GM21619 (cell line): Measurements from ENCODE around the gene PNN.
"Not testable (repeated sequence)": the region's sequence is repeated elsewhere in the genome, so short reads cannot be mapped to it uniquely, and the experiment has no call there.

Experiments
- ATAC-seq: cut with Tn5 transposase; IDR thresholded peaks from one replicate; pipeline ENCODE4 v1.9.1; 2021; ENCODE audit not compliant: unreplicated experiment

The PNN gene

GRCh38 chr14:39181026-39181692 is 6.1 kb downstream of the PNN start:
- ATAC-seq, result no peak

GRCh38 chr14:39181693-39182047 is 6.6 kb downstream of the PNN start:
- ATAC-seq, result no peak

- ATAC-seq, result no peak
Measured at GRCh38 chr14:39182770-39183684, 8.0 kb downstream of the PNN start.

- not testable (repeated sequence) for ATAC-seq
Measured at GRCh38 chr14:39183685-39184003, 8.6 kb downstream of the PNN start.

- ATAC-seq, result no peak
Measured at GRCh38 chr14:39184628-39185255, 9.7 kb downstream of the PNN start.

GRCh38 chr14:39185256-39186049 is 10.4 kb downstream of the PNN start:
- no peak for ATAC-seq

- no peak for ATAC-seq
Measured at GRCh38 chr14:39186941-39187525, 12.0 kb downstream of the PNN start.

- ATAC-seq, result no peak
Measured at GRCh38 chr14:39203659-39204606, 28.9 kb downstream of the PNN start.

- not testable (repeated sequence) for ATAC-seq
Measured at GRCh38 chr14:39207430-39207829, 32.4 kb downstream of the PNN start.

GRCh38 chr14:39211109-39211741 is 36.2 kb downstream of the PNN start:
- ATAC-seq, result no peak

GRCh38 chr14:39212034-39212433 is 37.0 kb downstream of the PNN start:
- ATAC-seq, result no peak

- ATAC-seq, result no peak
Measured at GRCh38 chr14:39212693-39213092, 37.6 kb downstream of the PNN start.

- ATAC-seq, result no peak
Measured at GRCh38 chr14:39217214-39217879, 42.3 kb downstream of the PNN start.

GRCh38 chr14:39218171-39218769 is 43.2 kb downstream of the PNN start:
- no peak for ATAC-seq

- no peak for ATAC-seq
Measured at GRCh38 chr14:39219075-39219499, 44.0 kb downstream of the PNN start.

- not testable (repeated sequence) for ATAC-seq
Measured at GRCh38 chr14:39220473-39220872, 45.4 kb downstream of the PNN start.

GRCh38 chr14:39228044-39228443 is 53.0 kb downstream of the PNN start:
- ATAC-seq, result no peak

- no peak for ATAC-seq
Measured at GRCh38 chr14:39228509-39229221, 53.6 kb downstream of the PNN start.
